OCI-LY1 (cell line): ENCODE data around the gene COMMD3.

Source experiments
- H2AFZ ChIP-seq: fragments of 200-600 bp; sonication (generic), shearing (Covaris generic); 2 replicates; pipeline ENCODE4 v1.6.0; 2014; ENCODE audit warnings: antibody characterized with exemption, mild to moderate bottlenecking, low read length
- H3F3A ChIP-seq: fragments of 200-600 bp; sonication (generic), shearing (Covaris generic); 2 replicates; pipeline ENCODE4 v1.6.0; 2014; ENCODE audit warnings: mild to moderate bottlenecking, antibody characterized with exemption, low read length, moderate library complexity; ENCODE audit not compliant: insufficient read depth
- H3K27ac ChIP-seq: fragments of 200-600 bp; sonication (generic); 2 replicates; pipeline ENCODE4 v1.5.1; 2014; ENCODE audit warnings: low read length, mixed run types, mild to moderate bottlenecking, low read depth; ENCODE audit not compliant: poor library complexity, severe bottlenecking
- H3K27me3 ChIP-seq: fragments of 200-600 bp; sonication (generic); 2 replicates; pipeline ENCODE4 v1.6.0; 2014; ENCODE audit warnings: antibody characterized with exemption, mild to moderate bottlenecking, low read length, moderate library complexity; ENCODE audit not compliant: insufficient read depth
- H3K36me3 ChIP-seq: fragments of 200-600 bp; sonication (generic); 2 replicates; pipeline ENCODE4 v1.6.1; 2014; ENCODE audit warnings: mild to moderate bottlenecking, antibody characterized with exemption, low read length, moderate library complexity, mixed read lengths; ENCODE audit not compliant: insufficient read depth
- H3K4me1 ChIP-seq: fragments of 200-600 bp; sonication (generic); 2 replicates; pipeline ENCODE4 v1.5.1; 2014; ENCODE audit warnings: mild to moderate bottlenecking, low read length, moderate library complexity; ENCODE audit not compliant: insufficient read depth, severe bottlenecking
- H3K4me2 ChIP-seq: fragments of 200-600 bp; sonication (generic), shearing (Covaris generic); 2 replicates; pipeline ENCODE4 v1.6.1; 2014; ENCODE audit warnings: low read length
- H3K4me3 ChIP-seq: fragments of 200-600 bp; sonication (generic); 2 replicates; pipeline ENCODE4 v1.5.1; 2014; ENCODE audit warnings: low read length, low read depth, mild to moderate bottlenecking, mixed read lengths; ENCODE audit not compliant: poor library complexity, severe bottlenecking
- H3K79me2 ChIP-seq: fragments of 200-600 bp; shearing (Covaris generic); 2 replicates; pipeline ENCODE4 v1.6.1; 2016; ENCODE audit warnings: mixed run types, low read length, mixed read lengths; ENCODE audit not compliant: insufficient read depth
- H3K9ac ChIP-seq: fragments of 200-600 bp; sonication (generic), shearing (Covaris generic); 2 replicates; pipeline ENCODE4 v1.6.1; 2014; ENCODE audit warnings: mild to moderate bottlenecking, low read length, mixed read lengths
- H3K9me2 ChIP-seq: fragments of 200-600 bp; sonication (generic), shearing (Covaris generic); 2 replicates; pipeline ENCODE4 v1.6.1; 2014; ENCODE audit warnings: low read depth, mild to moderate bottlenecking, low read length, mixed read lengths
- H3K9me3 ChIP-seq: fragments of 200-600 bp; shearing (Covaris generic); 2 replicates; pipeline ENCODE4 v1.6.1; 2014; ENCODE audit warnings: low read length, mixed read lengths
- H4K20me1 ChIP-seq: fragments of 200-600 bp; sonication (generic), shearing (Covaris generic); 2 replicates; pipeline ENCODE4 v1.6.0; 2016; ENCODE audit warnings: mild to moderate bottlenecking, low read length; ENCODE audit not compliant: insufficient read depth
- CTCF ChIP-seq: fragments of 200-600 bp; sonication (generic), shearing (Covaris generic); IDR thresholded peaks from 2 replicates; pipeline ENCODE4 v1.5.1; 2017; ENCODE audit warnings: mild to moderate bottlenecking, antibody characterized with exemption, low read length, moderate library complexity, mixed read lengths
- EZH2 ChIP-seq: fragments of 200-600 bp; sonication (generic), shearing (Covaris generic); IDR thresholded peaks from 2 replicates; pipeline ENCODE4 v1.8.0; 2017; ENCODE audit warnings: borderline replicate concordance, mixed run types, mild to moderate bottlenecking, antibody characterized with exemption, low read length, moderate library complexity, mixed read lengths

The COMMD3 gene

GRCh38 chr10:22329150-22329549, 13.0 kb downstream of the COMMD3 start:
- H3K9me2 ChIP-seq: no peaks in the 10 kb centered on the region; the same call in 1 of the 2 replicates
- no peak overlapping the region for H2AFZ ChIP-seq
- H3F3A ChIP-seq: no peaks in the 10 kb centered on the region
- TF ChIP-seq EZH2: no peak
- TF ChIP-seq CTCF: no peak
- H3K79me2 ChIP-seq: no peaks in the 10 kb centered on the region
- peaks cover 19% of the 10 kb centered on the region for H3K36me3 ChIP-seq
- H3K9me3 ChIP-seq: no peaks in the 10 kb centered on the region
- no peak overlapping the region for H3K4me3 ChIP-seq
- H3K9ac ChIP-seq: no peak overlapping the region
- no peaks in the 10 kb centered on the region for H3K27me3 ChIP-seq
- no peak overlapping the region for H3K4me2 ChIP-seq
- no peaks in the 10 kb centered on the region for H4K20me1 ChIP-seq
- peaks cover 15% of the 10 kb centered on the region for H3K4me1 ChIP-seq
- no peak overlapping the region for H3K27ac ChIP-seq

- Histone ChIP-seq H3K79me2 (no peaks in the 10 kb centered on the region), H3K4me1 (peaks cover 12% of the 10 kb centered on the region), H3F3A (no peaks in the 10 kb centered on the region), H2AFZ (no peak overlapping the region), H4K20me1 (no peaks in the 10 kb centered on the region), H3K27me3 (peaks cover 1% of the 10 kb centered on the region), H3K4me3 (no peak overlapping the region), H3K4me2 (no peak overlapping the region), H3K27ac (no peak overlapping the region), H3K9me2 (no peaks in the 10 kb centered on the region; the same call in 1 of the 2 replicates), H3K9me3 (no peaks in the 10 kb centered on the region), H3K9ac (no peak overlapping the region), H3K36me3 (peaks cover 19% of the 10 kb centered on the region)
- no peak for TF ChIP-seq EZH2
- TF ChIP-seq CTCF: no peak
Measured at GRCh38 chr10:22332116-22332692, 16.0 kb downstream of the COMMD3 start.

GRCh38 chr10:22333167-22333974, 17.2 kb downstream of the COMMD3 start:
- no peaks in the 10 kb centered on the region; the same call in 1 of the 2 replicates for H3K9me2 ChIP-seq
- no peaks in the 10 kb centered on the region for H3K9me3 ChIP-seq
- no peak overlapping the region for H3K9ac ChIP-seq
- no peaks in the 10 kb centered on the region for H3K79me2 ChIP-seq
- H3F3A ChIP-seq: no peaks in the 10 kb centered on the region
- no peak overlapping the region for H3K4me3 ChIP-seq
- H3K4me2 ChIP-seq: no peak overlapping the region
- H3K36me3 ChIP-seq: peaks cover 18% of the 10 kb centered on the region
- no peak overlapping the region for H2AFZ ChIP-seq
- H3K27me3 ChIP-seq: peaks cover 6% of the 10 kb centered on the region
- TF ChIP-seq CTCF (no peak), EZH2 (no peak)
- H3K4me1 ChIP-seq: peaks cover 12% of the 10 kb centered on the region
- no peaks in the 10 kb centered on the region for H4K20me1 ChIP-seq
- no peak overlapping the region for H3K27ac ChIP-seq
